Endothelial cell of umbilical vein (primary cell): ENCODE data around the gene MB. TPM values are rescaled to one million over a fixed set of nuclear protein-coding genes. Genes with fewer than 3 reads are reported as not detected.

Source experiments
- BruUV-seq: library from RNA; stranded (reverse); fragments of 400-500 nt; replicated peaks from 2 replicates; lab custom pipeline; 2021; lab: Mats Ljungman, UMichigan
- CTCF ChIA-PET: fragments of 300-600, 350-600 bp; sonication (Branson Sonifier 250); formaldehyde crosslinking; loops from one replicate; lab custom pipeline; 2021; ENCODE audit warnings: antibody characterized with exemption, inconsistent platforms; lab: Charles Lee
- POLR2A ChIA-PET: fragments of 300-600, 350-600 bp; sonication (Branson Sonifier 250); formaldehyde crosslinking; loops from one replicate; lab custom pipeline; 2021; ENCODE audit warnings: antibody characterized with exemption, inconsistent platforms; lab: Charles Lee
- DNase-seq: peaks from one replicate; pipeline ENCODE4 v3.0.0-alpha.2; 2011; ENCODE audit warnings: low read depth, low spot score
- FAIRE-seq: peaks from 2 replicates; lab custom pipeline; 2011; peaks lifted over from hg19 to GRCh38; lab: Jason Lieb, UNC
- H2AFZ ChIP-seq: 2 replicates; pipeline ENCODE4 v1.6.0; 2012; ENCODE audit warnings: low read depth, low read length, control low read depth, inconsistent platforms
- H3K27ac ChIP-seq: 2 replicates; pipeline ENCODE4 v1.5.1; 2011; ENCODE audit warnings: low read depth, mild to moderate bottlenecking, control low read depth, low read length, moderate library complexity; ENCODE audit not compliant: insufficient read depth
- H3K27me3 ChIP-seq, 2 experiments: 2 replicates each; pipeline versions ENCODE4 v1.6.0 to v1.6.1; 2011; ENCODE audit warnings: low read length in 2 of 2, mixed read lengths in 1 of 2; ENCODE audit not compliant: control insufficient read depth in 2 of 2, insufficient read depth in 2 of 2
- H3K36me3 ChIP-seq, 2 experiments: 2 replicates in 1 of 2; 3 replicates in 1 of 2; pipeline ENCODE4 v1.5.1; 2011; ENCODE audit warnings: low read length in 2 of 2, mild to moderate bottlenecking in 1 of 2, moderate library complexity in 1 of 2; ENCODE audit not compliant: control insufficient read depth in 2 of 2, insufficient read depth in 2 of 2; ENCODE audit errors: extremely low read depth in 1 of 2
- H3K4me1 ChIP-seq: 3 replicates; pipeline ENCODE4 v1.5.1; 2011; ENCODE audit warnings: mild to moderate bottlenecking, low read length; ENCODE audit not compliant: control insufficient read depth, insufficient read depth; ENCODE audit errors: extremely low read depth
- H3K4me2 ChIP-seq: 2 replicates; pipeline ENCODE4 v1.6.1; 2011; ENCODE audit warnings: low read length, control low read depth, mixed read lengths; ENCODE audit not compliant: insufficient read depth
- H3K4me3 ChIP-seq, 3 experiments: fragments of 200-600 bp in 1 of 3; sonication (generic), shearing (Covaris generic) in 1 of 3; replicated peaks in 1 of 3; 2 replicates each; pipeline ENCODE4 v1.5.1; 2011 to 2016; ENCODE audit warnings: control low read depth in 3 of 3, low read length in 3 of 3, mild to moderate bottlenecking in 2 of 3, inconsistent platforms in 1 of 3, low read depth in 1 of 3, moderate library complexity in 1 of 3; ENCODE audit not compliant: insufficient read depth in 1 of 3
- H3K79me2 ChIP-seq: 2 replicates; pipeline ENCODE4 v1.6.0; 2012; ENCODE audit warnings: low read length, inconsistent platforms; ENCODE audit not compliant: control insufficient read depth, insufficient read depth
- H3K9ac ChIP-seq: replicated peaks from 2 replicates; pipeline ENCODE3; 2011; ENCODE audit warnings: low read length, control low read depth; ENCODE audit not compliant: insufficient read depth; ENCODE audit errors: extremely low read depth
- H3K9me1 ChIP-seq: replicated peaks from 3 replicates; pipeline ENCODE4 v1.6.0; 2011; ENCODE audit warnings: mild to moderate bottlenecking, low read length; ENCODE audit not compliant: control insufficient read depth, insufficient read depth; ENCODE audit errors: extremely low read depth
- H3K9me3 ChIP-seq: replicated peaks from 2 replicates; pipeline ENCODE4 v1.5.1; 2012; ENCODE audit warnings: low read length, inconsistent platforms; ENCODE audit not compliant: control insufficient read depth, insufficient read depth
- H4K20me1 ChIP-seq: replicated peaks from 2 replicates; pipeline ENCODE3; 2011; ENCODE audit warnings: mild to moderate bottlenecking, low read length; ENCODE audit not compliant: control insufficient read depth, insufficient read depth; ENCODE audit errors: extremely low read depth
- EZH2 ChIP-seq: IDR thresholded peaks from 2 replicates; pipeline ENCODE4 v1.6.1; 2012; ENCODE audit warnings: borderline replicate concordance, low read depth, mild to moderate bottlenecking, moderate library complexity, low read length, inconsistent platforms; ENCODE audit not compliant: severe bottlenecking
- FOS ChIP-seq: IDR thresholded peaks from 2 replicates; pipeline ENCODE4 v1.6.1; 2011; ENCODE audit warnings: mild to moderate bottlenecking, low read length, moderate library complexity, borderline replicate concordance; ENCODE audit not compliant: insufficient read depth
- GATA2 ChIP-seq: IDR thresholded peaks from 2 replicates; pipeline ENCODE4 v1.7.0; 2011; ENCODE audit warnings: low read depth, mild to moderate bottlenecking, moderate library complexity, mixed read lengths, low read length; ENCODE audit not compliant: insufficient read length, insufficient read depth
- JUN ChIP-seq: IDR thresholded peaks from 2 replicates; pipeline ENCODE4 v1.6.1; 2011; ENCODE audit warnings: borderline replicate concordance, low read depth; ENCODE audit not compliant: insufficient read length, insufficient read depth
- MYC ChIP-seq: IDR thresholded peaks from one replicate; pipeline ENCODE4 v1.6.1; 2011; ENCODE audit warnings: mild to moderate bottlenecking, low read depth, low read length
- POLR2A ChIP-seq: IDR thresholded peaks from 2 replicates; pipeline ENCODE4 v1.6.1; 2012; ENCODE audit warnings: low read depth, mild to moderate bottlenecking, control low read depth, low read length
- dilution Hi-C: fragments of 300-500 bp; cut with MboI; formaldehyde crosslinking; loops from one replicate; pipeline ENCODE4 v1.15.0; 2019; ENCODE audit warnings: low sequenced_read_pairs; ENCODE audit not compliant: extremely low pct_ligation_motif_present
- intact Hi-C: fragments of 100-400 bp; cut with micrococcal nuclease; formaldehyde crosslinking; loops from one replicate; pipeline ENCODE4 v1.10.0; 2022
- polyA plus RNA-seq, 4 experiments: library from polyadenylated mRNA; depleted of rRNA in 3 of 4; stranded (reverse) in 3 of 4; unstranded in 1 of 4; fragments of >200 nt; gene quantifications; 2 replicates each; pipeline versions ENCODE4 v1.2.1 to v1.2.3, GENCODE V29; 2011 to 2012; ENCODE audit warnings: missing spikeins in 1 of 4
- total RNA-seq: library from RNA; stranded (reverse); gene quantifications from 2 replicates; pipeline ENCODE4 v1.2.3, GENCODE V29; 2021
- TF ChIP-seq, protein P1 (sequence below), 2 donors: IDR thresholded peaks; 1 replicate in 1 of 2; 2 replicates in 1 of 2; pipeline ENCODE4 v1.5.1; 2011; ENCODE audit warnings: low read length in 2 of 2, mild to moderate bottlenecking in 2 of 2, moderate library complexity in 2 of 2, control low read depth in 1 of 2, inconsistent platforms in 1 of 2, low read depth in 1 of 2; ENCODE audit not compliant: insufficient read depth in 1 of 2; ENCODE audit errors: extremely low read depth in 1 of 2
- TF ChIP-seq, protein P2 (sequence below): IDR thresholded peaks from 2 replicates; pipeline ENCODE4 v1.6.1; 2011; ENCODE audit not compliant: insufficient read depth, insufficient read length

Gene MB
- total and polyA plus RNA-seq, 2 donors (not counting 3 experiments of a cell fraction or from before 2014, with no cell fraction given): not detected

DNA sequence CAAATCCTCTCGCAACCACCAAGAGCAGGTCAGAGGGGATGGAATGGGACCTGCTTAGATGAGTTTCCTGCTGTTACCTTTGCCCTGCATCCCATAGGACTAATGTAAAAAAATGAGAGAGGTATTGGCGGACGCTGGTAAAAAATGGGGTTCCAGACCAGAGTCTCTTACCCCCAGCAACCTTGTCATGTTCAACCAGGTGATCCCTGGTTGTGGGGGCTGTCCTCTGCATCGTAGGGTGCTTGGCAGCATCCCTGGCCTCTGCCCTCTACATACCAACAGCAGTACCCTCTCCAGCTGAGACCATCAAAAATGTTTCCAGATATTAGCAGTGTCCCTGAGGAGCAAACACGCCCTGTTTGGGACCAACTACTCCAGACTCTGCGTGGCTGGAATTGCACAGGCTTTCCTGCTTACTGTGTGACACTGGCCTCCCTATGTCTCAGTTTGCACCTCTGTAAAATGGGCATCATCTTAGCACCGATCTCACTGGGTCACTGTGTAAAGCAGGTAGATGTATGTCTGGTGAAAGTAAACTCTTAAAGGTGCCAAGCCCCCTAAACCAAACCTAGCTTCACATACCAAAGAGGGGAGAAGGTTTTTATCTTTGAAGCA lies 32.6 kb upstream of the MB start:
- Histone ChIP-seq H3K27me3 (peaks cover 0 to 7% of the 10 kb centered on the region in 2 experiments), H3K27ac (no peak overlapping the region), H3K4me2 (no peak overlapping the region), H3K4me1 (peaks cover 8% of the 10 kb centered on the region), H2AFZ (no peak overlapping the region), H3K9me3 (no peaks in the 10 kb centered on the region), H4K20me1 (no peaks in the 10 kb centered on the region), H3K36me3 (no peaks in the 10 kb centered on the region), H3K9ac (no peak overlapping the region), H3K4me3 (no peak overlapping the region), H3K79me2 (no peaks in the 10 kb centered on the region), H3K9me1 (no peaks in the 10 kb centered on the region)
- no TSS peak for BruUV-seq
- DNase-seq (no peak), FAIRE-seq (no peak)
- intact Hi-C loops: loop anchor here (10.0 kb wide), 1 partner anchor 85 kb away; no protein-coding TSS in a partner anchor
- ChIA-PET CTCF (interaction anchor here (0.9 kb wide), 1 partner anchor 12 kb away, joined by 3 read pairs; no protein-coding TSS in a partner anchor), POLR2A (interaction anchor here (0.7 kb wide), 1 partner anchor 11 kb away, joined by 3 read pairs; no protein-coding TSS in a partner anchor)
- no peak for TF ChIP-seq GATA2
- TF ChIP-seq EZH2: no peak
- TF ChIP-seq, protein P1, sequence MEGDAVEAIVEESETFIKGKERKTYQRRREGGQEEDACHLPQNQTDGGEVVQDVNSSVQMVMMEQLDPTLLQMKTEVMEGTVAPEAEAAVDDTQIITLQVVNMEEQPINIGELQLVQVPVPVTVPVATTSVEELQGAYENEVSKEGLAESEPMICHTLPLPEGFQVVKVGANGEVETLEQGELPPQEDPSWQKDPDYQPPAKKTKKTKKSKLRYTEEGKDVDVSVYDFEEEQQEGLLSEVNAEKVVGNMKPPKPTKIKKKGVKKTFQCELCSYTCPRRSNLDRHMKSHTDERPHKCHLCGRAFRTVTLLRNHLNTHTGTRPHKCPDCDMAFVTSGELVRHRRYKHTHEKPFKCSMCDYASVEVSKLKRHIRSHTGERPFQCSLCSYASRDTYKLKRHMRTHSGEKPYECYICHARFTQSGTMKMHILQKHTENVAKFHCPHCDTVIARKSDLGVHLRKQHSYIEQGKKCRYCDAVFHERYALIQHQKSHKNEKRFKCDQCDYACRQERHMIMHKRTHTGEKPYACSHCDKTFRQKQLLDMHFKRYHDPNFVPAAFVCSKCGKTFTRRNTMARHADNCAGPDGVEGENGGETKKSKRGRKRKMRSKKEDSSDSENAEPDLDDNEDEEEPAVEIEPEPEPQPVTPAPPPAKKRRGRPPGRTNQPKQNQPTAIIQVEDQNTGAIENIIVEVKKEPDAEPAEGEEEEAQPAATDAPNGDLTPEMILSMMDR (IDR thresholded peaks at IDR 0.05; ENCODE audit: extremely low read depth in 1 of 2, insufficient read depth in 1 of 2, low read depth in 1 of 2, low read length in 2 of 2): no peak
- TF ChIP-seq FOS: no peak
- TF ChIP-seq, protein P2, sequence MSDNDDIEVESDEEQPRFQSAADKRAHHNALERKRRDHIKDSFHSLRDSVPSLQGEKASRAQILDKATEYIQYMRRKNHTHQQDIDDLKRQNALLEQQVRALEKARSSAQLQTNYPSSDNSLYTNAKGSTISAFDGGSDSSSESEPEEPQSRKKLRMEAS: no peak
- no peak for TF ChIP-seq POLR2A
- no peak for TF ChIP-seq MYC
- no peak for TF ChIP-seq JUN
- dilution Hi-C loops: no loop called here
